Measurements from ENCODE around the gene POLR2J. TPM values are rescaled to one million over a fixed set of nuclear protein-coding genes. Genes with fewer than 3 reads are reported as not detected.

Gene POLR2J
- total RNA-seq, 4 donors from 2014 or later: 15.4 to 26.6 (median 18.3) TPM

GRCh38 chr7:102473271-102473991 lies 5.3 kb downstream of the POLR2J start:
- DNase-seq (ENCODE audit: low spot score) (no peak), ATAC-seq (ENCODE audit: low FRiP score) (no peak)
- TF ChIP-seq, protein P1, sequence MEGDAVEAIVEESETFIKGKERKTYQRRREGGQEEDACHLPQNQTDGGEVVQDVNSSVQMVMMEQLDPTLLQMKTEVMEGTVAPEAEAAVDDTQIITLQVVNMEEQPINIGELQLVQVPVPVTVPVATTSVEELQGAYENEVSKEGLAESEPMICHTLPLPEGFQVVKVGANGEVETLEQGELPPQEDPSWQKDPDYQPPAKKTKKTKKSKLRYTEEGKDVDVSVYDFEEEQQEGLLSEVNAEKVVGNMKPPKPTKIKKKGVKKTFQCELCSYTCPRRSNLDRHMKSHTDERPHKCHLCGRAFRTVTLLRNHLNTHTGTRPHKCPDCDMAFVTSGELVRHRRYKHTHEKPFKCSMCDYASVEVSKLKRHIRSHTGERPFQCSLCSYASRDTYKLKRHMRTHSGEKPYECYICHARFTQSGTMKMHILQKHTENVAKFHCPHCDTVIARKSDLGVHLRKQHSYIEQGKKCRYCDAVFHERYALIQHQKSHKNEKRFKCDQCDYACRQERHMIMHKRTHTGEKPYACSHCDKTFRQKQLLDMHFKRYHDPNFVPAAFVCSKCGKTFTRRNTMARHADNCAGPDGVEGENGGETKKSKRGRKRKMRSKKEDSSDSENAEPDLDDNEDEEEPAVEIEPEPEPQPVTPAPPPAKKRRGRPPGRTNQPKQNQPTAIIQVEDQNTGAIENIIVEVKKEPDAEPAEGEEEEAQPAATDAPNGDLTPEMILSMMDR (IDR thresholded peaks at IDR 0.05): no peak

DNA sequence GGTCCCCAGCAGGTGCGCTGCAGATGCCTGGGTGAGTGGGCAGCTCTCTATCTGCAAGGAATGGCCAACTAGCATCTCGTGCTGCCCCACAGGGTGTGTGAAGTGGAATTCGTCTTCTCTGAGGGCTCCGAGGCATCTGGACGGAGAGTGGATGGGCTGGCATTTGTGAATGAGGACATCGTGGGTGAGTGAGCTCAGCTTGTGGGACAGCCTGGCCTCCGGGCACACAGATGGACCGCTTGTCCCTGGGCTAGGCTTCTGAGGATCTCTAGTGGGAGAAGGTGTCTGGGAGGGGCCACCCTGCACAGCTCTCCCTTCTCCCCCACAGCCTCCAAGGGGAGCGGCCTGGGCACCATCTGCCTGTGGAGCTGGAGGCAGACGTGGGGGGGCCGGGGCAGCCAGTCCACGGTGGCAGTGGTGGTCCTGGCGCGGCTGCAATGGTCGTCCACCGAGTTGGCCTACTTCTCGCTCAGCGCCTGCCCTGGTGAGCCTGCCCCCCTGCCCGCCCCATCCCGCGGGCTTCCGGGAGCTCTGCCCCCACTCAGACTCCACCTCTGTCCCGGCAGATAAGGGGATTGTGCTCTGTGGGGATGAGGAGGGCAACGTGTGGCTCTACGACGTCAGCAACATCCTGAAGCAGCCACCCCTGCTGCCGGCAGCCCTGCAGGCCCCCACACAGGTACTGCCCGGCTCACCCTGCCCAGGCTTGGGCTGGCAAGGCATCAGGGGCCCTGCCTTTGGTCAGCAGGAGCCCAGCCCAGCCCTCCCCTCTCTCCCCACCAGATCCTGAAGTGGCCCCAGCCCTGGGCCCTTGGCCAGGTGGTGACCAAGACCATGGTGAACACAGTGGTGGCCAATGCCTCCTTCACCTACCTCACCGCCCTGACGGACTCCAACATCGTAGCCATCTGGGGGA lies 6.3 kb downstream of the POLR2J start:
- DNase-seq (ENCODE audit: low spot score) (no peak), ATAC-seq (ENCODE audit: low FRiP score) (no peak)
- TF ChIP-seq, protein P1 (IDR thresholded peaks at IDR 0.05): no peak

DNA sequence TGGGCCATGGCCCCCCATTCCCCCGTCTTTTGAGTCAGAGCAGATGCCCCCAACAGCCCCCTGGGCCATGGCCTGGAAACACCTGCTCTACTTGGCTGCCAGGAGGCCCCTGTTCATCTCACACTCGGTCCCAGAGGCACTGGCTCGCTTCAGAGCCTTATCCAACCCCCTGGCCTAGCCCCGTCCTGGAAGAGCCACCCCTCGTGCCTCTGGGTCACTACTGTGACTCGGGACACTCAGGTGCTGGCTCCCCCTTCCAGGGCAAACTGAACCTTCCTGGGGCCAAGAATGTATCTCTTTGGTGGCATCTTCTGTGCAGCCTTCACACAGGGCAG lies 7.0 kb downstream of the POLR2J start:
- ATAC-seq (ENCODE audit: low FRiP score): no peak
- no peak for DNase-seq (ENCODE audit: low spot score)
- TF ChIP-seq, protein P1 (IDR thresholded peaks at IDR 0.05): no peak

DNA sequence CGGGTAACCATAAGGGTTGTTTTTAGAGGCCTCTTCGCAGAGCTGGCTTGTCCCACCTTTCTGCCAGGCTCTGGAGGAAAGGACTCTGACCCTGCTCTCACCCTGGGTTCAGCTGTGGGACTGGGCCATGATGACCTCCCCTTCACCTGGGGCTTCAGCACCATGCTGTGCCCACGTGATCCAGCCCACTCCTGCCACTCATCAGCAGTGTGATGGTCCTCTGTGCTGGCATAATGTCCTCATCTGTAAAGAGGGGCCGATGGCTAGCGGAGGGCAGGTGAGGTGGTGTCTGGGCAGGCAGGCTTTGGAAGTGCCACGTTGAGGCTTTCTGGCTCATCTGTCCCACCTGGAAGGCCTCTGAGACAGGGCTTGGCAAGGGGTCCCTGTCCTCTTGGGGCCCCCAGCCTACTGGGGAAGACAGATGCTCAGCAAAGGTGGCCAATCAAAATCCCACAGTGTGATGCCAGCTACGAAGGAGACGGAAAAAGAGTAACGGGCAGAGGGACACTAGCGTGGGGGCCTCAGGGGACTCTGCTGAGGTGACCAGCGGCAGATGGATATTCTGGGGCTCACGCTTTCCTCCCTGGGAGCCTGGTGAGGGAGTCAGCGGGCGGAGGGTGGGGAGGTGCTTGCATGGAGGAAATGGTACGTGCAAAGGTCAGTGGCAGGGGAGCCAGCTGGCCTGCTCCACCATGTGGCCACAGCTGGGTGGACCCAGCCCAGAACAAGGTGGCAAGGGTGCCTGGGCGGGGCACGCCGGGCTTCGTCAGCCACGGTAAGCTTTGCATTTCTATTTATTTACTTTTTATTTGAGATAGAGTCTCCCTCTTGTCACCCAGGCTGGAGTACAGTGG lies 8.5 kb downstream of the POLR2J start:
- TF ChIP-seq, protein P1 (IDR thresholded peaks at IDR 0.05): no peak
- ATAC-seq (ENCODE audit: low FRiP score) (no peak), DNase-seq (ENCODE audit: low spot score) (no peak)

DNA sequence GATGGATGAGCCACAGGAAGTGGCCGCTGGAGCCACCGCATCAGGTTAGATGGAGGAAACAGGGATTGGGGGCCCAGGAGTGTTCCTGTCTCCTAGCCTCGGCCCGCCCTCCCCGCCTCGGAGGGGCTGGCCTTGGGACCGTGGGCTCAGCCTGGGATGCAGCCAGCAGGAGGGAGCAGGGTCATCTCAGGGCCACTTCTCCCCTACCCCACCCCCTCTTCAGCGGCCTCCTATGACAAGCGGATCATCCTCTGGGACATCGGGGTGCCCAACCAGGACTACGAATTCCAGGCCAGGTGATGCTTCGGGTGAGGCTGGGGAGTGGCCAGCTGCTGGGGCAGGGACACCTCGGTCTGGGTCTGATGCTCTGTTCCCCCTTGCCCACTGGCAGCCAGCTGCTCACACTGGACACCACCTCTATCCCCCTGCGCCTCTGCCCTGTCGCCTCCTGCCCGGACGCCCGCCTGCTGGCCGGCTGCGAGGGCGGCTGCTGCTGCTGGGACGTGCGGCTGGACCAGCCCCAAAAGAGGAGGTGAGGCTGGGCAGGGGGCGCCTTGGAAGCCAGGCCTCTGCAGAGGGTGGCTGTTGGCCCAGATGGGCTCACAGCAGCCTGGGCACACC lies 9.3 kb downstream of the POLR2J start:
- TF ChIP-seq, protein P1 (IDR thresholded peaks at IDR 0.05): no peak
- DNase-seq (ENCODE audit: low spot score) (no peak), ATAC-seq (ENCODE audit: low FRiP score) (no peak)

Data from omental fat pad (tissue), 4 donors.